LNCaP clone FGC (cell line): ENCODE results near the gene ATE1.

Source experiments
- DNase-seq: peaks from one replicate; pipeline ENCODE4 v3.0.0-alpha.2; 2011; ENCODE audit warnings: low read depth
- H3K4me3 ChIP-seq: 2 replicates; pipeline ENCODE4 v1.5.1; 2011; ENCODE audit warnings: mild to moderate bottlenecking, low read depth, low read length, control low read depth
- TF ChIP-seq, protein P1 (sequence below): IDR thresholded peaks from 2 replicates; pipeline ENCODE4 v1.5.1; 2012; ENCODE audit warnings: mild to moderate bottlenecking; ENCODE audit not compliant: control insufficient read depth, insufficient read depth; ENCODE audit errors: extremely low read depth

ATE1 gene

DNA sequence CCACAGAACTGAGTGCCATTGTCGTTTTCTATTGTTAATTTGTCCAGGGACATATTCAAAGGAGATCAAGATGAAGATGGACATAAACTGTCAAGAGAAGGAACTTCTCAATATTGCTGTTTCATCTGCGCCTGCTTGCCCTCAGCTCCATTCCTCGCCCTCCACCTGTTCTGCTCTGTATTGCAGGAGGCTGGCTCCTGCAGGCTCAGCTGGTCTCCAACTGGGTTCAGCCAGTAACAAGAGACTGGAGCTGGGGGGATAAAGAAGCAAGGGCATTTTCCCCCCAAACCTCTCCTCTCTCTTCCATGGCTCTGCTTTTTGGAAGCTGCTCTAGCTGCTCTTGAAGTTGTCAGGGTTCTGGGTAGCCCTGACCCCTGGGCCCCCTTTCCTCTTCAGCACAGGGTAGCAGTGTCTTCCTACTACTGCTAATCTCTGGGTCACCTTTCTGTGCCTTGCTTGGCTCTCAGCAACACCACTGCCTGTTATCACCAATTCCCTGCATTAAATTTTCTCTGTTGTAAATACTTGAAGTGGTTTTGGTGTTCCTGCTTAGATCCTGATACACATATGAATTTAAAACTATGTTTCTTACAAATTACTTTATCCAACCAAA, 180.6 kb downstream of the ATE1 start:
- DNase-seq = no peak
- no peak overlapping the region for H3K4me3 ChIP-seq
- TF ChIP-seq, protein P1, sequence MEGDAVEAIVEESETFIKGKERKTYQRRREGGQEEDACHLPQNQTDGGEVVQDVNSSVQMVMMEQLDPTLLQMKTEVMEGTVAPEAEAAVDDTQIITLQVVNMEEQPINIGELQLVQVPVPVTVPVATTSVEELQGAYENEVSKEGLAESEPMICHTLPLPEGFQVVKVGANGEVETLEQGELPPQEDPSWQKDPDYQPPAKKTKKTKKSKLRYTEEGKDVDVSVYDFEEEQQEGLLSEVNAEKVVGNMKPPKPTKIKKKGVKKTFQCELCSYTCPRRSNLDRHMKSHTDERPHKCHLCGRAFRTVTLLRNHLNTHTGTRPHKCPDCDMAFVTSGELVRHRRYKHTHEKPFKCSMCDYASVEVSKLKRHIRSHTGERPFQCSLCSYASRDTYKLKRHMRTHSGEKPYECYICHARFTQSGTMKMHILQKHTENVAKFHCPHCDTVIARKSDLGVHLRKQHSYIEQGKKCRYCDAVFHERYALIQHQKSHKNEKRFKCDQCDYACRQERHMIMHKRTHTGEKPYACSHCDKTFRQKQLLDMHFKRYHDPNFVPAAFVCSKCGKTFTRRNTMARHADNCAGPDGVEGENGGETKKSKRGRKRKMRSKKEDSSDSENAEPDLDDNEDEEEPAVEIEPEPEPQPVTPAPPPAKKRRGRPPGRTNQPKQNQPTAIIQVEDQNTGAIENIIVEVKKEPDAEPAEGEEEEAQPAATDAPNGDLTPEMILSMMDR = no peak

DNA sequence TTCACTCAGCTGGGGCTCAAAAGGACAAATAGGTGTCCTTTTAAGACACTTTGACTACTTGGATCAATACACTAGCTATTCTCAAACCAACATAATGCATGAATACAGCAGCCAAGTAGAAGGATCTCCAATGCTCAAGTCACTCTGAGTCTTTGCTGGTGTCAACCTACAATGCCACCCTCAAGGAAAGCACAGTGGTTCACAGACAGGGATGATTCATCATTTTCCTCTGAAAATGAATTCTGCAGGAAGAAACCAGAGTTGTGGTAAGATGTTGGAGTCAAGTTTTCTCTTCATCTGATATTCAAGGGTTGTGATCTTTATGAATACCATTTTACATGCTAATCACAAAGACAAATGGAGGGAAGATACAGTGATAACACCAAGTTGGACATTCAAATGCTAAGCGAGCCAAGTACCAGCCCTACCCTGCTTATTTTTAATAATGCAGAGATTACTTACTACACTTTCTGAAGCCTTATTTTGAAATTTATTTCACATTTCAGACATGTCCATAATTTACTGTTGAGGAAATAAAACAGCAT, 186.5 kb downstream of the ATE1 start:
- TF ChIP-seq, protein P1 = no peak
- no peak overlapping the region for H3K4me3 ChIP-seq
- DNase-seq = no peak

DNA sequence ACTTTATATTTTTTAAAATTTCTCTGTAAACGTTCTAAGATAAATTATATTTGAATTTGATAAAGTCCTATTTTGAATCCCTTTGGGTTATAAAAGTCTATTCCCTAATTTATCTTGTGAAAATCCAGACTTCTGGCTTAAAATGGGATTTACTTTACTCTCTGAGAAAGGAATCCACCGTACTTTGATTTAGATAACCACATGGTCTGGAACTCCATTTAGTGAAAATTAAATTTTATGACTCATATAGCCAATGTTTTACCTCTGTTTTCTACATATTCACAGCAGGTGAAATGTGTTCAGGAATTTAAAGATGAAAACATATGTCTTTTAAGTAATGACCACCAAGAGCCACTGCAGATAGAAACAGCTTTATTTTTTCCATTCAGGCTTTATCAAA, 187.8 kb downstream of the ATE1 start:
- no peak overlapping the region for H3K4me3 ChIP-seq
- TF ChIP-seq, protein P1 = no peak
- no peak for DNase-seq

DNA sequence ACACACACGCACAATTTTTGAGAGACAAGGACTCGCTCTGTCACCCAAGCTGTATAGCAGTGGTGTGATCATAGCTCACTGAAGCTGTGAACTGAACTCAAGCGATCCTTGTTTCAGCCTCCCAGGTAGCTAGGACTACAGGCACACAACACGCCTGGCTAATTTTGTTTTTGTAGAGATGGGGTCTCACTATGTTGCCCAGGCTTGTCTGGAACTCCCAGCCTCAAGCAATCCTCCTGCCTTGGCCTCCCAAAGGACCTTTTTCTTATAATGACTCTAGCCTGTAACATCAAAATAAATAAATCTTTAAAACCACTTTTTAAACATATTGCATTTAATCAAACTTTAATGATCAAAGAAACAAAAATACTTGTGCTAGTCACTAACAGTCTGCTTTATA, 188.7 kb downstream of the ATE1 start:
- DNase-seq = no peak
- TF ChIP-seq, protein P1 = no peak
- H3K4me3 ChIP-seq = no peak overlapping the region

DNA sequence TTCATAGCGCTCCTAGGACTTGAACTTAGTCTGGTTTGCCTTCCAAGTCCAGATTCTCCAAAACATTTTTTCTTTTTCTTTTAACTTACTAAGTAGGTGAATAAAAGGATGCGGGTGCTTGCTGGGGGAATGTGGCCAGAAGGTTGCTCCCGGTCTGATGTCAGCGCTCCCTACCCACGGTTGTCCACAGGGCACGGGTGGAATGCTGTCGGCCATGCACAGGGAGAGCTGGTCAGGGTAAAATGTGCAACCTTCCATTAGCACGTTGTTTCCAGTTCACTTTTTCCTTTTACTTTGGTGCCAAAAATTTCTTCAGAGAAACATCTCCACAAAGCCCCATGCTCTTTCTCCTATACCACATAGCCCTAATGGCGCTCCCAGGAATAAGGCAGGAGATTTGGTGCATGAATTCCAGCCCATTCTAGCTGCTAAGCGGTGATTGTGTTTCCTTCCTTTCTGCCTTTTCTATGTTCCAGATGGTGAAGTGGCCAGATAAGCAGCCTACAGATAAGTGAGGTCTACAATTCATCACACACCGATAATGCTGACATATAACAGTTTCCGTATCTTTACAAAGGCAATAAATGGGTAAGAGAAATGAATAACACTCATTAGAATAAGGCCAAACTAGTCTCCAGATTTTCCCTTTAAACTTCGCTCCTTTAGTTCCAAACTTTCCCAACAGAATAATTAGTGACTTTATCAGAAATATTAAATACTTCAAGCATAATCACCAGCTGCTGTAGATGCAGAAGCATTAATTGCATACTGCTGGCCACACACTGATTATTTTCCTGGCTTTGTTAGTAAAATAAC, 191.3 kb downstream of the ATE1 start:
- DNase-seq = no peak
- TF ChIP-seq, protein P1 = no peak
- no peak overlapping the region for H3K4me3 ChIP-seq

DNA sequence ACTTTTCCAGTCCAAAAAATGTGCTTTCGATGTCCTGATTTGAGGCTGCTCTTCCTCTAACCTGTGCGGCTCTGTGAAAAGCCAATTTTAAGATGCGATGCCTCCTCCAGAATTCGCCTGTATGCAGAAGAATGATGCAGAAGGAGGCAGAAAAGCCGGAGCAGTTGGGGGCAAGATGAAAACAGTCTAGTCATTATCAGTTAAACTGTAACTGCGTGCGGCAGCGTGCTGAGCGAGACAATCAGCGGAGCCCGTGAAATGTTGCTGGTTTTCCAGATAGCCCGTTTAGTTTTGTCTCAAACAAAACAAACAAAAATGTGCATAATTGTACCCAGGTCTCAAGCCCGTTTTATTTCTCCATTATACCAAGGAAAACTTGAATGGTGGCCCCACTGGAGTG, 192.6 kb downstream of the ATE1 start:
- TF ChIP-seq, protein P1 = no peak
- DNase-seq = no peak
- H3K4me3 ChIP-seq = no peak overlapping the region
